ENCODE data around the gene SLC22A6.
"Not testable (repeated sequence)": the region's sequence is repeated elsewhere in the genome, so short reads cannot be mapped to it uniquely, and the experiment has no call there.

SLC22A6 gene

DNA sequence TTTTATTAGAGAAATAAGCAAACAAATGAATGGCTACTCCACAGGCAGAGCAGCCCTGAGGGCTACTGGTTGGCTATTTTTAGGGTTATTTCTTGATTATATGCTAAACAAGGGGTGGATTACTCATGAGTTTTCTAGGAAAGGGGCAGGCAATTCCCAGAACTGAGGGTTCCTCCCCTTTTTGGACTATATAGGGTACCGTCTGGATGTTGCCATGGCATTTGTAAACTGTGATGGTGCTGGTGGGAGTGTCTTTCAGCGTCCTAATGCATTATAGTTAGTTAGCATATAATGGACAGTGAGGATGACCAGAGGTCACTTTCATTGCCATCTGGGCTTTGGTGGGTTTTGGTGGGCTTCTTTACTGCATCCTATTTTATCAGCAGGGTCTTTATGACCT, 19.2 kb downstream of the SLC22A6 start:
- no peak for TF ChIP-seq GATA1 (IDR thresholded peaks at IDR 0.05; ENCODE audit: low read depth, low read length)
- TF ChIP-seq POLR2A (IDR thresholded peaks at IDR 0.05; ENCODE audit: low read length), result no peak
- DNase-seq, result peak; percentile 14 to 18

- no peak for TF ChIP-seq POLR2A (IDR thresholded peaks at IDR 0.05; ENCODE audit: low read length)
- no peak for TF ChIP-seq GATA1 (IDR thresholded peaks at IDR 0.05; ENCODE audit: low read depth, low read length)
- no peak for DNase-seq
Measured at GRCh38 chr11:62962391-62962790, 22.4 kb downstream of the SLC22A6 start.

DNA sequence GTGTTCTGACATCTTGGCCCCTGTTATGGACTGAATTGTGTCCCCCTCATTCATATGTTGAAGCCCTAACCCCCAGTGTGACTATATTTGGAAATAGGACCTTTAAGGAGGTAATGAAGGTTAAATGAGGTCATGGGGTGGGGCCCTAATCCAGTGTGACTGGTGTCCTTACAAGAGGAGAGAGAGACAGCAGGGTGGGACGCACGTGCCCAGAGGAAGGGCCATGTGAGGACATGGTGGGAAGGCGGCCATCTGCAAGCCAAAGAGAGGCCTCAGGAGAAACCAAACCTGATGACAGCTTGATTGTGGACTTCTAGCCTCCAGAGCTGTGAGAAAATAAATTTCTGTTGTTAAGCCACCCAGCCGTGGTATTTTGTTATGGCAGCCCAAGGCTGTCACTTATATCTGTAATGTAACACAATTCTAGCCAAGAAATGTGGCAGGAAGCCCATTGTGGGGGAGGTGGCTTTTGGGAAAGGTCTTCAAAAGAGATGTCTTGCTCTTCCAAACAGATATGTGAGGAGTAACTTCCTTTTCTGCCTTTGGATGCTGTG, 23.7 kb downstream of the SLC22A6 start:
- peak in 1 of 2 experiments; percentile 5 for DNase-seq
- TF ChIP-seq POLR2A (IDR thresholded peaks at IDR 0.05; ENCODE audit: low read length), result no peak
- TF ChIP-seq GATA1 (IDR thresholded peaks at IDR 0.05; ENCODE audit: low read depth, low read length), result no peak

GRCh38 chr11:62959422-62959980, 25.3 kb downstream of the SLC22A6 start:
- no peak for DNase-seq
- TF ChIP-seq POLR2A (IDR thresholded peaks at IDR 0.05; ENCODE audit: low read length) (no peak), GATA1 (IDR thresholded peaks at IDR 0.05; ENCODE audit: low read depth, low read length) (no peak)

DNA sequence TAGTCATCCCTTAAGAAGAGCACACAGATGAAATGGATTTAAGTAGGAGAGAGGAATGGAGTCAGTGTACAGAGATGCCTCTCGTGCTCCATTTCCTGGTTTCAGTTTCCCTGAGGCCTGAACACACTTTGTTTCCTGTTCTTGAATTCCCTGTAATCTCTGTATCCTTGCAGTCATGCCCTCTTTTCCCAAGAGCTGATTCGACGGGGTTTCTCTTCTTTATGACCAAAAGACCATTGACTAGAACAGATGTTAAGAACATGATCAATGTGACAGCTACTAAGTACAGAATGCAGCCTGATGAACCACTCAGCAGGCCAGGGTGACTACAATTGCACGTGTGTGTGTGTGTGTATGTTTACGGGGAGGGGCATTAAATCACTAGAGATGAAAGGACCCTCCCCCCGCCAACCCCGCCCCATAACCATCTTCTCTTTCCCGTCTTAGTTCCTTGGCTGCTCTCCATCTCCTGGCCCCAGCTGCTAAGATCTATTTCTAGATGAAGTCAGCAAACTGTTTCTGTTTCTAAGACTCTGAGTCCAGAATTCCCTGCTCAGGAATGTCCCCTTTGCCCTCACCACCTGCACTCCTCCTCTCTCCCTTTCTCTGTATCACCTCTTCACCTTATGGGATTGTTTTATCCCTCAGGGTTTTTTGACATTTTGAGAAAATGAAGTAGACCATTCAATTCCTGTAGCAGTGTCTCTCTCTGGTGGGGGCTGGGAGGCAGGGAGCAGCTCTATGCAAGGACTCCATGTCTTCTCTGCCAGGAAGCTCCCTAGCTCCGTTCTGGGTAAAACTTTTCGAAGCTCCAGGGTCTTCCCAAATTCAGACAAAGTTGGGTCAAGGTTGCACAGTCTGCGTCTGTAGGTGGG, 26.0 kb downstream of the SLC22A6 start:
- TF ChIP-seq GATA1 (IDR thresholded peaks at IDR 0.05; ENCODE audit: low read depth, low read length) (no peak), POLR2A (IDR thresholded peaks at IDR 0.05; ENCODE audit: low read length) (no peak)
- no peak for DNase-seq

DNA sequence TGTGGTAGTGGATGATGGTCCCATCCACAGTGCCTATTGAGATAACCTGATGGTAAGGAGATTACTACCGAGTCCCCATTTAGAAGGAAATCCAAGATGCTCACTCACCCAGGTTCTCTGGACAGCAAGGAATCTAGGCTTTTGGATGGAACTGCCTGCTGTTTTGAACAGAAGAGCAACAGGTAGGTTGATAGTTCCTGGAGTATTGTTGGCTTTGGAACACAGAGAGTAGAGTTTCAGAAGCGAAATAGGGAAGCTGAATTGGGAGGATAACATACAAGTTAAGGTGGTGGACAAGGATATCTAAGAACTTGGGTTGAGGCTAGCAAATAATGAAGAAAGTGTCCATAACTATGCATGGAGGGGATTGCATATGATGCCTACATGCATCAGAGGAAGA, 27.6 kb downstream of the SLC22A6 start:
- no peak for TF ChIP-seq GATA1 (IDR thresholded peaks at IDR 0.05; ENCODE audit: low read depth, low read length)
- TF ChIP-seq POLR2A (IDR thresholded peaks at IDR 0.05; ENCODE audit: low read length), result no peak

DNA sequence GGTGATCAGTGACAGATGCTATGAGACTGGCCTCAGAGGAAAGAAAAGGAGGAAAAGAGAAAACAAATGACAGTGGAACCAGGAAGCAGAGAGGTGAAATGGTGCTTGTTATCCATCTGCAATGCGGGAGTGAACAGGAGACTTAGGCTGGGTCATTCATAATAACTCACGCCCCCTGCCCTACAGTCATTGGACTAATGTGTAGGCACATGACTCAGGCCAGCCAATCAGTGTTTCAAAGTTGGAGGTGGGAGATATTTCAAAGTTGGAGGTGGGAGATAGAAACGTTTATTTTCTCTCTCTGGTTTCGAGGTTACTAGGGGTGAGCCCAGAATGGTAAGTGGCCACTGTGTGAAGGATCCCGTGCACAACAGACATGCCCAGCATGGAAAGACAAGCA, 30.3 kb downstream of the SLC22A6 start:
- no peak for DNase-seq
- TF ChIP-seq GATA1 (IDR thresholded peaks at IDR 0.05; ENCODE audit: low read depth, low read length) (no peak), POLR2A (IDR thresholded peaks at IDR 0.05; ENCODE audit: low read length) (no peak)

More for the DNA sequence above, 27.6 kb downstream of the SLC22A6 start:
- DNase-seq, result no peak

GRCh38 chr11:62953811-62954210, 31.0 kb downstream of the SLC22A6 start:
- TF ChIP-seq POLR2A (IDR thresholded peaks at IDR 0.05; ENCODE audit: low read length) (no peak), GATA1 (IDR thresholded peaks at IDR 0.05; ENCODE audit: low read depth, low read length) (no peak)
- DNase-seq, result no peak

DNA sequence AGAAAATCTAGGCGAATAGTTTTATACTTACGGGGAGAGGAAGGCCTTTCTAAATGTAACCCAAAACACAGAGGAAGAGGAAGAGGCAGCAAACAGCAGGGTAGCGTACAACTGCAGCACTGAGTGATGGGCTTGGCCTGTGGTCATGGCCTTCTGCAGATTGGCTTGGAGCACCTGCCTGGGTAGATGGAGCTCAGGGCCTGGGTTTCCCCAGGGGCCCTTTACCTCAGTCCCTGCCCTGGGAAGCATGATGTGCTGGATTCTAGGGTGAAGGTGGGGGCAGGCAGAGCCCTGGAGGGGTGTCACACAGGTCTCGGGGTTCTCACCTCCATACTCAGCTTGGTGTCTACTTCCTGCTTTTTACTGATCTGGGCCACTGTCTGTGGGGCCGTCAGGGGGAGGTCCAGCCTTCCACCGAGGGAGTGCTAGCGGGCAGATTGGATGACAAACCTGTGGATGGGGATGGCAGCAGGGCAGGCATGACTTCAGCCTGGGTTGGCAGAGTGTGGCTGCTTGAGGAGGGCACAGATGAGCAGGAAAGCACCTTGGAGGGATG, 35.9 kb downstream of the SLC22A6 start:
- DNase-seq, result no peak
- TF ChIP-seq GATA1 (IDR thresholded peaks at IDR 0.05; ENCODE audit: low read depth, low read length), result no peak
- TF ChIP-seq POLR2A (IDR thresholded peaks at IDR 0.05; ENCODE audit: low read length), result no peak

DNA sequence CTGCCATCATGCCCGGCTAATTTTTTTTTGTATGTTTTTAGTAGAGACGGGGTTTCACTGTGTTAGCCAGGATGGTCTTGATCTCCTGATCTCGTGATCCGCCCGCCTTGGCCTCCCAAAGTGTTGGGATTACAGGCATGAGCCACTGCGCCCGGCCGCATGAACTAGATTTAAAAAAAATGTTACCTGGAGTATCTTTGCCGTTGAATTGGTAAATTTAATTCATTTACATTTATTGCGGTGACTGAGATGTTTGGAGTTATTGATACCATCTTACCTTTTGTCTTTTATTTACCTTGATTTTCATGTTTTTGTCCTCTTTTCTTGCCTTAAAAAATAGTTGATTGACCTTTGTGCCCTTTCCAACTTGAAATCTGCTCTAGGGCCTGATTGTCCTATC, 39.2 kb downstream of the SLC22A6 start:
- not testable (repeated sequence) for DNase-seq

- not testable (repeated sequence) for DNase-seq
Measured at GRCh38 chr11:62937528-62937927, 47.2 kb downstream of the SLC22A6 start.

- no peak for DNase-seq
- TF ChIP-seq GATA1 (IDR thresholded peaks at IDR 0.05; ENCODE audit: low read depth, low read length) (no peak), POLR2A (IDR thresholded peaks at IDR 0.05; ENCODE audit: low read length) (no peak)
Measured at GRCh38 chr11:62934496-62934785, 50.3 kb downstream of the SLC22A6 start.

DNA sequence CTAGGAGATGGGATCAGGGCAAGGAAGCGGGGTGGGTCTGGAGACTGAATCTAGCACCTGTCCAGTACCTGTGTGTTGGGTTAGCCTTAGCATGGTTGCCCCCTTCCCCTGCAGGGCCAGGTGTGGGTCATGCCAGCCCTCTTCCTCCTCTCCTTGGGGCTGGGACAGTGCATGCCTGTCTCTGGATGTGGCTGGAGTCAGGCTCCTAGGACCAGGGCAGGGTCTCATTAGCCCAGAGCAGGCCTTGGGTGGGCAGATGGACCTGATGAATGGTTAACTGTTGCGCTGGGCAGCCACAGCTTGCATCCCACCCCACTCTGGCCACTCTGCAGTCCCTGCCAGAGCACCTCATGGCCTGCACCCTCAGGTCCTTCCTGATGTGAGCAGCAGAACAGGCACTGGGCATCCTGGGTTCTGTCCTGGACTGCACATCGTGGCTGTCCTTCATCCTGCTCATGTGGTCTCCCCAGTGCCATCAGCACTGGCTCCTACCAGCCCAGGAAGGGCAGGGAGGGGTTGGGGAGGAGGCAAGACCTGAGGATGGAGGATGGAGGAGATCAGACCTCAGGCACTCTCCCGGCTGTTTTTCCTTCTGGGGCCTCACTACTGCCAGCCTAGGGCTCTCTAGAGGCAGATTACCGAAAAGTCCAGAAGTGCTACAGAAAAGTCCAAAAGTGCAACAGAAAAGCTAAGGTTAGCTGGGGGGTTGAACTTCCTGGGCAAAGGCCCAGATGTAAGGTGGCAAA, 50.8 kb downstream of the SLC22A6 start:
- no peak for TF ChIP-seq GATA1 (IDR thresholded peaks at IDR 0.05; ENCODE audit: low read depth, low read length)
- TF ChIP-seq POLR2A (IDR thresholded peaks at IDR 0.05; ENCODE audit: low read length), result no peak
- no peak for DNase-seq

GRCh38 chr11:62933285-62933684, 51.5 kb downstream of the SLC22A6 start:
- DNase-seq, result no peak
- TF ChIP-seq POLR2A (IDR thresholded peaks at IDR 0.05; ENCODE audit: low read length) (no peak), GATA1 (IDR thresholded peaks at IDR 0.05; ENCODE audit: low read depth, low read length) (no peak)

Data from erythroblast (primary cell).